Measurements from ENCODE around the gene GPBAR1. TPM values are rescaled to one million over a fixed set of nuclear protein-coding genes. Genes with fewer than 3 reads are reported as not detected.

The GPBAR1 gene
- total RNA-seq, 2 donors from 2014 or later: 0.46 to 0.88 TPM

DNA sequence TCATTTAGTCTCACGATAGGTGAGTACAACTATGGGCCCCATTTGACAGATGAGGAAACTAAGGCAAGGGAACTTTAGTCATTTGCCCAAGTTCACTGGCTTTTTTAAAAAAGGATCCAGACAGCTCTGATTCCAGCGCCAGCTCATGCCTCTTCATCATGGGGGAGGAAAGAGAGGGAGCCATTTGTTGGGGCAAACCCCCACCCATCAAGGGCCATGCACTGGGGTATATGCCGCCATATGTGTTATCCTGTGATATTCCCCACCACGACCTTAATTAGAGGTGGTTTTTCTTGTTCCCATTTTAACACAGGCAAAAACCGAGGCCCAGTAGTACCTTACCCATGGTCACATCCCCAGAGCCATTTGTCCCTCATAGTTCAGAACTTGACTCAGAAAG lies 649 bp upstream of the GPBAR1 start:
- Mint-ChIP-seq H3K9me3 (no peaks in the 10 kb centered on the region), H3K27ac (peak overlapping the region; percentile 60 to 68), H3K36me3 (peaks cover 0 to 4% of the 10 kb centered on the region in 2 donors)
- ATAC-seq: no peak
- no peak for DNase-seq (ENCODE audit: low spot score in 2 of 2)

DNA sequence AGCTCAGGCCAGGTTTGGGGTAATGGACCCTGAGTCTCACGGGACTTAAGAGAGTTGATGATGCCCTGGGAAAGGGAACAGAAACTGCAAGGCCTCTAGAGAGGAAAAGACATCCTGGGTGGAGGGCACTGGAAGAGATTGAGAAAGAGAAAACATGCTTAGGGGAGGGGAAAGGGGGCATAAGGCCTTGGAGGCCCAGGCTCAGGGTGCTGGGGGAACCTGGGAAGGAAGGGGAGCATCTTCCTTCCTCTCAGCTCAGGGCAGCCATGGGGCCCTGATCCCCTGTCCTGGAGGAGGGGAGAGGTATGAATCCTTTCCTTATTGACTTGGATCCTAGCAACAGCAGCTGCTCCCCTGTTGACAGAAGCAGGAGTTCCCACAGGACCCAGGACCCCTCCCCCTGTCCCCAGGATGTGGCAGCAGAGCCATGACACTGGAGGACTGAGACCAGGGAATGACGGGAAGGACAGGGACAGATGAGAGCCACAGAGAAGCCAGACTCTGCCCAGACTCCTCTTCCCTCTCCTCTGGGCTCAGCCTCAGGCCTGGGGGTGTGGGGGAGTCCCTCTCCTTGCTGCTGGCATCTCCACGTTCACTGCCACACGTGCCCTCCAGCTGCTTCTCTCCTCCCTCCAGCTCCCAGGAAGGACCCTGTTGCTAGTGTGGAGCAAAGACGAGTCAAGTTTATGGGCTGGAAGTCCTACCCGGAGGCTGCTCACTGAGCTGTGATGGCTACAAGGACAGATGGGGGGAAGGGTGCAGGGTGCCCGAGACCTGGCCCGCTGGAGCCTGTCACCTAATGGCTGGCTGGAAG lies 815 bp downstream of the GPBAR1 start:
- no peaks in the 10 kb centered on the region for H3K9me3 Mint-ChIP-seq
- no peak for ATAC-seq
- no peaks in the 10 kb centered on the region for H3K36me3 Mint-ChIP-seq
- H3K27ac Mint-ChIP-seq: peak overlapping the region in 1 of 2 donors; percentile 73
- no peak for DNase-seq (ENCODE audit: low spot score in 2 of 2)

DNA sequence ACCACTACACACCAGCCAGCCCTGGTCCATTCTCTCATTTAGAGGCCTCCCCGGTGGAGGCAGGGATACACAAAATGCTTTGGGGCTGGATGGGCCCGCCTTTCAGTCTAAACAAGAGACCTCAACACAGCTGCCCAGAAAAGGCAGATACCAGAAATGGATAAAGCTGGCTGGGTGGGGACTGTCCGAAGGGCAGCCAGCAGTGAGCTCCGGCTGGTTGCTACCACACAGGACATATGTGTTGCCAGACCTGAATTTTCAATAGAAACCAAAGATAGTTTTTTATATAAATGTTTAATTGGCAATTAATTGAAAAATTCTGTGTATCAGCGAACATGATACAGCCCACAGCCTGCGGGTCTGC lies 1.4 kb downstream of the GPBAR1 start:
- Mint-ChIP-seq H3K36me3 (peaks cover 0 to 2% of the 10 kb centered on the region in 2 donors), H3K27ac (peak overlapping the region in 1 of 2 donors; percentile 29), H3K9me3 (no peaks in the 10 kb centered on the region)
- no peak for ATAC-seq
- no peak for DNase-seq (ENCODE audit: low spot score in 2 of 2)

DNA sequence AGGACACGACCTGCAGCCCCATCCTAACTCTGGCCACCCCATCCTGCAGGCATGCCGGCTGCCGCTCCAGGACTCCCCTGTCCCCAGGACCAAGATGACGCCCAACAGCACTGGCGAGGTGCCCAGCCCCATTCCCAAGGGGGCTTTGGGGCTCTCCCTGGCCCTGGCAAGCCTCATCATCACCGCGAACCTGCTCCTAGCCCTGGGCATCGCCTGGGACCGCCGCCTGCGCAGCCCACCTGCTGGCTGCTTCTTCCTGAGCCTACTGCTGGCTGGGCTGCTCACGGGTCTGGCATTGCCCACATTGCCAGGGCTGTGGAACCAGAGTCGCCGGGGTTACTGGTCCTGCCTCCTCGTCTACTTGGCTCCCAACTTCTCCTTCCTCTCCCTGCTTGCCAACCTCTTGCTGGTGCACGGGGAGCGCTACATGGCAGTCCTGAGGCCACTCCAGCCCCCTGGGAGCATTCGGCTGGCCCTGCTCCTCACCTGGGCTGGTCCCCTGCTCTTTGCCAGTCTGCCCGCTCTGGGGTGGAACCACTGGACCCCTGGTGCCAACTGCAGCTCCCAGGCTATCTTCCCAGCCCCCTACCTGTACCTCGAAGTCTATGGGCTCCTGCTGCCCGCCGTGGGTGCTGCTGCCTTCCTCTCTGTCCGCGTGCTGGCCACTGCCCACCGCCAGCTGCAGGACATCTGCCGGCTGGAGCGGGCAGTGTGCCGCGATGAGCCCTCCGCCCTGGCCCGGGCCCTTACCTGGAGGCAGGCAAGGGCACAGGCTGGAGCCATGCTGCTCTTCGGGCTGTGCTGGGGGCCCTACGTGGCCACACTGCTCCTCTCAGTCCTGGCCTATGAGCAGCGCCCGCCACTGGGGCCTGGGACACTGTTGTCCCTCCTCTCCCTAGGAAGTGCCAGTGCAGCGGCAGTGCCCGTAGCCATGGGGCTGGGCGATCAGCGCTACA lies 2.1 kb downstream of the GPBAR1 start:
- Mint-ChIP-seq H3K36me3 (peaks cover 0 to 7% of the 10 kb centered on the region in 2 donors), H3K27ac (peak overlapping the region; percentile 14 to 16), H3K9me3 (no peaks in the 10 kb centered on the region)
- DNase-seq (ENCODE audit: low spot score in 2 of 2) (no peak), ATAC-seq (peak in 1 of 2 donors; percentile 7)

DNA sequence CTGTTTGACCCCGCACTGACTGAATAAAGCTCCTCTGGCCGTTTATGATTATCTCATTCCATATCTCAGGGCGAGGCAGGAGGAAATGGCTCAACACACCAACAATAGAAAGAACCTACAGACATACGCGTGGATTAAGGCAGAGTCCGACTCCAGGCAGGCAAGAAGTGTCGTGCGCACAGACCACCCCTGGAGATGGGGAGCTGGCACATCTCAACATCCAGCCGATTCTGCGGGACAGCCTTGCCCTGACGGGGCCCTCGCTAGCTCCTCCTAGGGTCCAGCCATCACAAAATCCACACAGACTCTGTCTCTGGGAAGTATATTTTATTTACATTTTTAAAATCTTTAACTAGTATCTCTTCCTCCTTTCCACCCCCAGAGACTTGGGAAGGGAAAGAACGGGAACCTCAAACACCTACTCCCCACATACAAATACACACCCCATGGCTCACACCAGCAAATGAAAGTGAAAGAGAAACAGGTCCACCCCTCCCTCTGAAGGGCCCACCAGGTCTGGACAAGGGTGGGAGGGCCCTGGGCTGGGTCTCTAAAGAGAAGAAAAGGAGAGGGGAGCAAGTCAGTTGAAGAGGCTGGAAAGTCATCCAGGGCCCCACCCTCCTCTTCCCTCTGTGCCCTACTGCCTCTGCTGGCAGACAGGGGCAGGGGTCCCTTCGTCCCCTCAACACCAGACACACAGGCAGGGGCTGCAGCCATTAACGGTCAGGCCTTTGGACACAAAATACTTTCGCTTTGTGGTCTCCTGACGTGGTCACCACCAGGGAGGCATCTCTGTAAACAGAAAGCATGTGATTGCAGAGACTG lies 3.2 kb downstream of the GPBAR1 start:
- ATAC-seq (peak; percentile 21 to 27), DNase-seq (ENCODE audit: low spot score in 2 of 2) (no peak)
- Mint-ChIP-seq H3K27ac (peak overlapping the region in 1 of 2 donors; percentile 70), H3K9me3 (no peaks in the 10 kb centered on the region), H3K36me3 (peaks cover 0 to 7% of the 10 kb centered on the region in 2 donors)

DNA sequence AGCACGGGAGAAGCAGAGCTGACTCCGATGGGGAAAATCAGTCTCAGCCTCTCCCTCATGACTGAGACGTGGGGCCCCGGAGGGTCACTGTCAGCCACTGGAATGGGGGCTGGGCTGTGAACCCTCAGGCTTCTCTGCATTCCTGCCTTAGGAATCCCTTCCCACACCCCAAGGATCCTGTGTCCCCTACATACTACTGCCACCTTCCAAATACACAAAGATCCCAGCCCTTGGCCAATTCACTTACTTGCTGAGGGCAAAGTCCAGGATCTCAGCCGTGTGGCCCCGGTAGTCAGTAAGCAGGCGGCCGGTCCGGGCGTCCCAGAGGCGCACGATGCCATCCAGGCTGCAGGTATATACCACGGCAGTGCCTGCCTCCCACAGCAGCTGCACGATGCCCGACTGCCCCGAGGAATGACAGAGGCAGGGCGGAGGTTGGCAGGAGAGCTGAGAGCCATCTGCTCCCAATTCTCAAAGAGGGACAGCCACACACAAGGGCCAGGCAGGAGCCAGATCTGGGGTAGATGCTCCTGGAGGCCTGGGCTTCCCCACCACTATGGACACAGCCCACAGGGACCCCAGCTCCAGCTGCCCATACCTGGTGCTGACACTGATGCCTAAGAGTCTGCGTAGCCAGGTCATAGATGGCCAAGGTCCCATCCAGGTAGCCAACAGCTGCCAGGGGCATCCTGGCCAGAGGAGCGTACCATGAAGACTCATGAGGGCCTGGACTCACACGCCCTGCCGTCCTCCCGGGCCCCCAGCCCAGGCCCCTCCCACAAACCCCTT lies 4.2 kb downstream of the GPBAR1 start:
- DNase-seq (ENCODE audit: low spot score in 2 of 2) (no peak), ATAC-seq (no peak)
- H3K27ac Mint-ChIP-seq: peak overlapping the region in 1 of 2 donors; percentile 74

DNA sequence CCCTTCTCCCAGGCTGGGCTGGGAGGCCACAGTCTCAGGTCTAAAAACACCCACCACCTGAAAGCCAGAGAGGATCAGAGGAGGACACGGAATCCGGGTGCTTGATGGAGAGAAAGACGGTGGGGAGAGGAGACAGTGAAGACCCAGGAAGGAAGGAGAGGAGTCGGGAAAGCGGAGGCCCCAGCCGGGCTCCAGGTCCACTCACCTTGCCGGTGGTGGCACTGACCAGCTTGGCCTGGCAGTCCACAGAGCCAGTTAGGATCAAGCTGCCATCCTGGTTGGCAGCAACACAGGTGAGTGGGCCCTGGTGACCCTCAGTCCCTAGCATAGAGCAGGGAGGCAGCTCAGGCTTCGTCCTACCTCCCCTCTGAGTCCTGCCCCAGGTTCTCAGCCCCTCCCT lies 4.8 kb downstream of the GPBAR1 start:
- H3K27ac Mint-ChIP-seq: peak overlapping the region in 1 of 2 donors; percentile 77

More for the DNA sequence above, 4.2 kb downstream of the GPBAR1 start:
- no peaks in the 10 kb centered on the region for H3K9me3 Mint-ChIP-seq
- peaks cover 8 to 14% of the 10 kb centered on the region in 2 donors for H3K36me3 Mint-ChIP-seq

DNA sequence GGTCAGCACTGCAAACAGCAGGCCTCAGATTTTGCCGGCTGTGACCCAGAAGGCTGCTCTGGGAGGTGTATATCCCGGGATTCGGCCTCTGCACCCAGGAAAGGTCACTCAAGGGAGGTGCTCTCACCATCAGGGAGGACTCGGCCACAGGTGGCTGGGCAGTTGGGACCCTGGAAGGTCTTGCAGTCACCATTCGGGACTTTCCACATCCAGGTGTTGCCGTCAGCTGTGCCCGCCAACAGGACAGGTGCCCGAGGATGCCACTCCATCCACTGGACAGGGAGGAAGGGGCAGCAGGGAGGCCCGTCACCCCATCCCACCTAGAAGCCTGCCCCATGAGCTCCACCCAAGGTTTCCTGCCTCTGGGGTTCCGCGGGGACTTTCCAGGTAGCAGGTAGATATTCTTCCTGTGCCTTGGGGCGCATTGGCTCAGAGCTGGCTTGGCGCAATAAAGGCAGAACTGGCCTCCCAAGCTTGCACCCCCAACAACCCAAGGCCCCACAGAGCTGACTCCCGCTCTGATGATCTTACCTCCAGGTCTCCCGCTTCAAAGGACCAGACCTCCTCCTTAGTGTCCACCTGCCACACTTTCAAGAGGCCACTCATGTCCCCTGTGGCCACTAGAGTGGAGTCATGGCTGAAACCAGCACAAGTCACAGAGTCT lies 5.6 kb downstream of the GPBAR1 start:
- Mint-ChIP-seq H3K36me3 (peaks cover 12 to 14% of the 10 kb centered on the region in 2 donors), H3K27ac (peak overlapping the region; percentile 77)

More for the DNA sequence above, 4.8 kb downstream of the GPBAR1 start:
- ATAC-seq: no peak
- H3K9me3 Mint-ChIP-seq: no peaks in the 10 kb centered on the region
- H3K36me3 Mint-ChIP-seq: peaks cover 12 to 14% of the 10 kb centered on the region in 2 donors
- DNase-seq (ENCODE audit: low spot score in 2 of 2): no peak

DNA sequence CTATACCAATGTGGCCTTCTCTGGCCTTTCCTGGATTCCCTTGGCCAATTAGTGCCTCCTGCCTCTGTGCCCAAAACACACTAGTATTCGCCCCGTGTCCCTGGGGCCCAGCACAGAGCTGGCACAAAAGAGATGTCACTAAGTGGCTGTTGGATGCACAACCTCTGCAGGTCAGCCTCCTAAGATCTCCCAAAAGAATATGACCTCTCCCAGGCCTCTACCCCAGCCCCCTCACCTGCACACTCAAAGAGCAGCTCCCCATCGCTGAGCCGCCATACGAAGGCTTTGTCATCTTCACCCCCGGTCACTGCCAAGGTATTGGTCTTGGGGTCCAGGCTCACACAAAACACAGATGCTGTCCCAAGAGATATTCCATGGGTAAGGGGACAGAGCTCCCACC lies 6.4 kb downstream of the GPBAR1 start:
- H3K36me3 Mint-ChIP-seq: peaks cover 12 to 14% of the 10 kb centered on the region in 2 donors
- DNase-seq (ENCODE audit: low spot score in 2 of 2) (no peak), ATAC-seq (no peak)
- peak overlapping the region; percentile 31 to 73 for H3K27ac Mint-ChIP-seq
- H3K9me3 Mint-ChIP-seq: no peaks in the 10 kb centered on the region

More for the DNA sequence above, 5.6 kb downstream of the GPBAR1 start:
- no peaks in the 10 kb centered on the region for H3K9me3 Mint-ChIP-seq
- ATAC-seq: no peak
- DNase-seq (ENCODE audit: low spot score in 2 of 2): no peak

DNA sequence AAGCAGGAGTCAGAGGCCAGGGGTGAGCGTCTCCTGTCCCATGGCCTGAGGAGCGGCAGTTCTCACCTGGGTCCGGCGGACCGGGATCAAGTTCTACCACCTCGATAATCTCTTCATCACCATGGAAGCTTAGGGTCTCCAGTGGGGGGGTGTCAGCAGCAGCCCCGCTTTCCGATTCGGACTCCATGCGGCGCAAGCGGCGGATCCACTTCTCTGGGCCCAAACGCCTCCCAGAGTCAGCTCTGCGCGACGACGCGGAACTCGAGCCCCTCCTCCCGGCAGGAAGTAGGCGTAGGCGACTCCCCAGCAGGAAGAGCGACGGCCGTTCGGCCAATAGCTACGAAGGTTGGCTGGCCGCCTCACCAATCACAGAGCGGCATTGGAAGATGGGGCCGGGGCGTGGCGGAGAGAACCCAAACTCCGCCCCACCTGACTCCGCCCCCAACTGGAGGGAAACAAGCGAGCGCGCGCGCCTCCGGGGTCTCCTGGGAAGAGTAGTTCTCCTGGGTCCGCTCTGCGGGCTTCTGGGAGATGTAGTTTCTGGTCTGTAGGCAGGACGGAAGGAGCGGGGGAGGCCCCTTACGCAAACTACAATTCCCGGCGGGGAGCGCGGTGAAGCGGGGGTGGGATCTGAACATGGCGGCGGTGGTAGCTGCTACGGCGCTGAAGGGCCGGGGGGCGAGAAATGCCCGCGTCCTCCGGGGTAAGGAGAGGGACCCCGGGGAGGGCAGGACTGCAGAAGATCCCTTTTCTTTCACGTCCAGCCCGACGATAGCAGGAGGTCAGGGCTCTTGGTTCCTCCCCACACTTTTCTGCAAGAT lies 9.3 kb downstream of the GPBAR1 start, which contains the start of the genes AAMP and PNKD:
Gene AAMP (minus strand): TSS at position 238 of the 821 bp plus-strand sequence. CDS start 51 bp downstream, at position 187.
Gene PNKD (plus strand): TSS at position 620 of the 821 bp plus-strand sequence. CDS start 17 bp downstream, at position 637.
- H3K36me3 Mint-ChIP-seq: peaks cover 12 to 14% of the 10 kb centered on the region in 2 donors
- no peaks in the 10 kb centered on the region for H3K9me3 Mint-ChIP-seq
- ATAC-seq (peak; percentile 92 to 93), DNase-seq (ENCODE audit: low spot score in 2 of 2) (peak; percentile 100)
- peak within 1 kb of the TSS; percentile 92 to 98 for H3K27ac Mint-ChIP-seq

DNA sequence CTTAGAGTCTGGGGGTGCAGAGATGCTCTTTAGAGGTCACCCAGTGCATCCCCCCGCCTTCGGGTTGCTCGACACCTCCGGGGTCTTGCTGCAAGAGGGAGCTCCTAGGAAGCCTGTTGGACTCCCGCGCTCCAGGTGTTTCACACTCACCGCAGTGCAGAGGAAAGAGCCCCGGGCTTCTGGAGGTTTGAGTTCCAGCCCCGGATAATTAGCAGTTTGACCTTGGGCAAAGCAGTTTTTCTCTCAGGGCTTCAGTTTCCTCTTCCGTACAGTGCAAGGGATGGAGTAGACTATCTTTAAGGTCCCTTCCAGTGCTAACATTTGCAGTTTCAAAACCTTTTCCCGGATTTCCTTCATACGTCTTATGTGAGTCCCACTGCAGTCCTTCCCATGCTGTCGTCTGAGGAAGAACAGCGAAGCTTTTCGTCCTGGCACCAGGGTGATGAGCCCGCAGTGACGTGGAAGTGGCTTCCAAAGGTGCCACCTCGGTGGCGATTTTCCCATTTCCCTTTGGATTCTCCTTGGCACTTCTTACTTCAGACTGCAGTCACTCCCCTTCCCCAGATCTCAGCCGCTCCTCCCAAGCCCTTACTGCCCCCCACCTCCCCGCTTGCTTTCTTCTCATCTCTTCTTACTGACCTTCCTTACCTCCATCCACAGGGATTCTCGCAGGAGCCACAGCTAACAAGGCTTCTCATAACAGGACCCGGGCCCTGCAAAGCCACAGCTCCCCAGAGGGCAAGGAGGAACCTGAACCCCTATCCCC lies 10.1 kb downstream of the GPBAR1 start:
- no peak for ATAC-seq
- Mint-ChIP-seq H3K36me3 (peaks cover 12 to 14% of the 10 kb centered on the region in 2 donors), H3K9me3 (no peaks in the 10 kb centered on the region), H3K27ac (peak overlapping the region; percentile 92 to 98)
- DNase-seq (ENCODE audit: low spot score in 2 of 2): no peak

DNA sequence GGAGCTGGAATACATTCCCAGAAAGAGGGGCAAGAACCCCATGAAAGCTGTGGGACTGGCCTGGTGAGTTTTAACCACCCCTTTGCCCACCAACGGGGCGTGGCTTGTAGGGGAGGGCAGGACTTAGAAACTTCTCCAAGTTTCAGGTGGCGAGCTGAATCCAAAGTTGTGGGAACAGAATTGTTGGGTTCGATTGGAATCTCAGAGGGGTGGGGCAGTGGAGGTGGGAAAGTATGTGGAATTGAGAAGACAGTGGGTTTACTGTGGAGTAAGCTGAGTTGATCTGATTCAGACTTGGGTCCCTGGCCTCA lies 10.6 kb downstream of the GPBAR1 start:
- ATAC-seq: no peak
- DNase-seq (ENCODE audit: low spot score in 2 of 2): no peak
- H3K27ac Mint-ChIP-seq: peak overlapping the region in 1 of 2 donors; percentile 98
- peaks cover 12 to 14% of the 10 kb centered on the region in 2 donors for H3K36me3 Mint-ChIP-seq
- no peaks in the 10 kb centered on the region for H3K9me3 Mint-ChIP-seq

DNA sequence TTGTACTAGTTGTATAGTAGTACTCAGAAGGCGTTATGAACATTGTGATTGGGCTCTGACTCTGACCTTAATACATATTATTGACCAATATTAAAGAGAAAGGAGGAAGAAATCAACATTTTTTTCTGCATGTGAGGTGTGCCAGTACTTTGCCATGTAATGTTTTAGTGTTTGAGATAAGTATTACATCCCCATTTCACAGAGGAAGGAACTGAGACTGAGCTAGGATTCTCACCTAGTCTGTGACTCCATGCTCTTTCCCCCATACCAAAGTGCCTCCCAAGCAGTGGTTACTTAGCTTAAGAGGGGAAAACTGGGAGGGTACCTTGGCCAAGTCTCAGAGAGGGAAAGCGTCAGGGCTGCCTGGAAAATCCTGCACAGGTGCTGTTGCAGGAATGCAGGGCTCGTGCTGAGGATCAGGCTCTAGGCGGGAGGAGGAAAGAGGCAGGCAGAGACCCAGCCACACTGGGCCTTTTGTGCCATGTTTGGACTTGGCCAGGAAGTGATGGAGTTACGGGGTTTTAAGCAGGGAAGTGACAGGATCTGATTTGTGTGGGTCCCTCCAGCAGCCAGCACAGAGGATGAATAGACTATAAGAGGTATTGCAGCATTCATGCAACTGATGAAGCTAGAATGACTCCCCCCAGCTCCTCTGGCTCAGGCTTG lies 11.2 kb downstream of the GPBAR1 start:
- H3K36me3 Mint-ChIP-seq: peaks cover 12 to 14% of the 10 kb centered on the region in 2 donors
- H3K9me3 Mint-ChIP-seq: no peaks in the 10 kb centered on the region
- H3K27ac Mint-ChIP-seq: peak overlapping the region in 1 of 2 donors; percentile 98
- no peak for ATAC-seq
- no peak for DNase-seq (ENCODE audit: low spot score in 2 of 2)

Data from activated naive CD4-positive, alpha-beta T cell treated with anti-CD3 and anti-CD28 coated beads, Interleukin-2, amount 50 U/mL, for 72 hours (primary cell).